Thyroid gland (tissue), 4 donors: ENCODE results near the gene GALNT13.

Source experiments
- CTCF ChIP-seq, 6 experiments: fragments of 200-600 bp in 3 of 6; fragments of 450-650 bp in 3 of 6; sonication (generic) in 3 of 6; IDR thresholded peaks; one replicate each; pipeline ENCODE4 v1.5.1; 2016 to 2019; ENCODE audit warnings: antibody characterized with exemption in 6 of 6, mild to moderate bottlenecking in 2 of 6, inconsistent platforms in 1 of 6, moderate library complexity in 1 of 6
- POLR2A ChIP-seq, 2 donors: fragments of 450-650 bp; IDR thresholded peaks; one replicate each; pipeline ENCODE4 v1.6.1; 2017; ENCODE audit warnings: antibody characterized with exemption in 2 of 2, mild to moderate bottlenecking in 2 of 2, moderate library complexity in 1 of 2

GRCh38 chr2:154394600-154394999 is 522.9 kb downstream of the GALNT13 start:
- no peak for TF ChIP-seq CTCF (IDR thresholded peaks at IDR 0.05)
- no peak for TF ChIP-seq POLR2A (IDR thresholded peaks at IDR 0.05)
